Gastroesophageal sphincter (tissue), 3 donors: ENCODE results near the gene STX7.

ENCODE experiments used
- POLR2A ChIP-seq, 2 donors: fragments of 450-650 bp; IDR thresholded peaks; one replicate each; pipeline ENCODE4 v1.6.1; 2017; ENCODE audit warnings: antibody characterized with exemption in 2 of 2, mild to moderate bottlenecking in 2 of 2, moderate library complexity in 1 of 2
- POLR2AphosphoS5 ChIP-seq: sonication (generic); formaldehyde crosslinking; IDR thresholded peaks from one replicate; pipeline ENCODE4 v1.6.1; 2017; ENCODE audit warnings: antibody characterized with exemption
- TF ChIP-seq, protein P1 (sequence below), 4 experiments: fragments of 200-600 bp in 2 of 4; fragments of 450-650 bp in 2 of 4; sonication (generic) in 1 of 4; IDR thresholded peaks; one replicate each; pipeline ENCODE4 v1.5.1; 2017 to 2019; ENCODE audit warnings: antibody characterized with exemption in 4 of 4, mild to moderate bottlenecking in 2 of 4, moderate library complexity in 2 of 4

DNA sequence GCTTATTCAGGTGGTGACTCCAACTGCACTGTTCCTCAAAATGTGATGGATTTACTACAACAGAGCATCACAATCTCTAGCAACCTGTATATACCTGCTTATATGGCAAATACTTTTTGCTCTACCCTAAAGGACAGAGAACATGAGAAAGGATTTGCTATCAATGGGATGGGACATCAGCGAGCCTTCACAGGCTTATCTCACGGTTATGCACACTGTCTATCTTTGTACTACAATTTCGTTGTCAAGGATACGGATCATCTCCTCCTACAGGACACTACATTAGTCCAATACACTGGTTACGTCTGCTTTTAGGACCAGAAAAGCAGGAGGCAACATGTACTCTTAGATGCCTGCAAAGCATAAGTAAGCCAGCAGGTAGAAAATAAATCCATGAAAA, 34.2 kb downstream of the STX7 start:
- TF ChIP-seq, protein P1, sequence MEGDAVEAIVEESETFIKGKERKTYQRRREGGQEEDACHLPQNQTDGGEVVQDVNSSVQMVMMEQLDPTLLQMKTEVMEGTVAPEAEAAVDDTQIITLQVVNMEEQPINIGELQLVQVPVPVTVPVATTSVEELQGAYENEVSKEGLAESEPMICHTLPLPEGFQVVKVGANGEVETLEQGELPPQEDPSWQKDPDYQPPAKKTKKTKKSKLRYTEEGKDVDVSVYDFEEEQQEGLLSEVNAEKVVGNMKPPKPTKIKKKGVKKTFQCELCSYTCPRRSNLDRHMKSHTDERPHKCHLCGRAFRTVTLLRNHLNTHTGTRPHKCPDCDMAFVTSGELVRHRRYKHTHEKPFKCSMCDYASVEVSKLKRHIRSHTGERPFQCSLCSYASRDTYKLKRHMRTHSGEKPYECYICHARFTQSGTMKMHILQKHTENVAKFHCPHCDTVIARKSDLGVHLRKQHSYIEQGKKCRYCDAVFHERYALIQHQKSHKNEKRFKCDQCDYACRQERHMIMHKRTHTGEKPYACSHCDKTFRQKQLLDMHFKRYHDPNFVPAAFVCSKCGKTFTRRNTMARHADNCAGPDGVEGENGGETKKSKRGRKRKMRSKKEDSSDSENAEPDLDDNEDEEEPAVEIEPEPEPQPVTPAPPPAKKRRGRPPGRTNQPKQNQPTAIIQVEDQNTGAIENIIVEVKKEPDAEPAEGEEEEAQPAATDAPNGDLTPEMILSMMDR (IDR thresholded peaks at IDR 0.05), result no peak
- TF ChIP-seq POLR2A (IDR thresholded peaks at IDR 0.05) (no peak), POLR2AphosphoS5 (no peak)
